Bronchial epithelial cell (primary cell): Measurements from ENCODE around the gene C13orf42. TPM values are rescaled to one million over a fixed set of nuclear protein-coding genes. Genes with fewer than 3 reads are reported as not detected.

Experiments used
- DNase-seq: peaks from one replicate; pipeline ENCODE4 v3.0.0-alpha.2; 2010; ENCODE audit warnings: low read depth
- FAIRE-seq: peaks from 2 replicates; lab custom pipeline; 2011; peaks lifted over from hg19 to GRCh38; lab: Jason Lieb, UNC
- H3K27me3 ChIP-seq: 2 replicates; pipeline ENCODE4 v1.5.1; 2011; ENCODE audit warnings: low read length; ENCODE audit not compliant: control insufficient read depth, insufficient read depth
- H3K36me3 ChIP-seq: 2 replicates; pipeline ENCODE4 v1.5.1; 2011; ENCODE audit warnings: low read length; ENCODE audit not compliant: control insufficient read depth, insufficient read depth
- H3K4me3 ChIP-seq: 2 replicates; pipeline ENCODE4 v1.5.1; 2011; ENCODE audit warnings: mild to moderate bottlenecking, low read depth, low read length, control low read depth
- total RNA-seq: library from RNA; depleted of rRNA; stranded (reverse); fragments of >200 nt; gene quantifications from 2 replicates; pipeline ENCODE4 v1.2.1, GENCODE V29; 2014
- TF ChIP-seq, protein P1 (sequence below): IDR thresholded peaks from 2 replicates; pipeline ENCODE4 v1.5.1; 2011; ENCODE audit warnings: mild to moderate bottlenecking, moderate library complexity, low read length, control low read depth, inconsistent platforms; ENCODE audit not compliant: insufficient read depth, severe bottlenecking

Gene C13orf42
- total RNA-seq, 1 donor from 2014 or later, result not detected

- no peak overlapping the region for H3K4me3 ChIP-seq
- TF ChIP-seq, protein P1, sequence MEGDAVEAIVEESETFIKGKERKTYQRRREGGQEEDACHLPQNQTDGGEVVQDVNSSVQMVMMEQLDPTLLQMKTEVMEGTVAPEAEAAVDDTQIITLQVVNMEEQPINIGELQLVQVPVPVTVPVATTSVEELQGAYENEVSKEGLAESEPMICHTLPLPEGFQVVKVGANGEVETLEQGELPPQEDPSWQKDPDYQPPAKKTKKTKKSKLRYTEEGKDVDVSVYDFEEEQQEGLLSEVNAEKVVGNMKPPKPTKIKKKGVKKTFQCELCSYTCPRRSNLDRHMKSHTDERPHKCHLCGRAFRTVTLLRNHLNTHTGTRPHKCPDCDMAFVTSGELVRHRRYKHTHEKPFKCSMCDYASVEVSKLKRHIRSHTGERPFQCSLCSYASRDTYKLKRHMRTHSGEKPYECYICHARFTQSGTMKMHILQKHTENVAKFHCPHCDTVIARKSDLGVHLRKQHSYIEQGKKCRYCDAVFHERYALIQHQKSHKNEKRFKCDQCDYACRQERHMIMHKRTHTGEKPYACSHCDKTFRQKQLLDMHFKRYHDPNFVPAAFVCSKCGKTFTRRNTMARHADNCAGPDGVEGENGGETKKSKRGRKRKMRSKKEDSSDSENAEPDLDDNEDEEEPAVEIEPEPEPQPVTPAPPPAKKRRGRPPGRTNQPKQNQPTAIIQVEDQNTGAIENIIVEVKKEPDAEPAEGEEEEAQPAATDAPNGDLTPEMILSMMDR, result no peak
- no peak for DNase-seq
- H3K36me3 ChIP-seq, result no peaks in the 10 kb centered on the region
- no peak for FAIRE-seq
- H3K27me3 ChIP-seq, result no peaks in the 10 kb centered on the region
Observed at GRCh38 chr13:51036418-51036817, 74.7 kb downstream of the C13orf42 start.

DNA sequence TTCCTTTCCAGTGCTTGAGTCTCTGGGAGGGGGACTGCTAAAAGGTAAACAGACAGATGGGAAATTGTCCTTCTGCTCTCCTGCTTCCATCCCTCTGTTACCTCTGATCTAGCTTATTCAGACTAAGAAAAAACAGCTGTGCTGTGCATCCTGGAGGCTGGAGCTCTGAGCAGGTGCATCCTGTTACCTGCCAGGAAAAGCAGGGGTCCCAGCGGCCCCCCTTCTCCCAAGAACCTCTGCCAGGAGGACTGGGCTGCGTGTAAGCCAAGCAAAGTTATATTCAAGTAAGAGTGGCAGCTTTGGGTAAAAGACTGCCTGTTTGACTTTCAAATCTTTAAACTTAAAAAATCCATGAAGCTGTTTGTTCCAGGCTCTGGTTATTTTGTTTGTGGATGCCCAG, 75.1 kb downstream of the C13orf42 start:
- FAIRE-seq (no peak), DNase-seq (no peak)
- Histone ChIP-seq H3K27me3 (no peaks in the 10 kb centered on the region), H3K4me3 (no peak overlapping the region), H3K36me3 (no peaks in the 10 kb centered on the region)
- TF ChIP-seq, protein P1, result no peak

GRCh38 chr13:51035469-51035868, 75.6 kb downstream of the C13orf42 start:
- DNase-seq (no peak), FAIRE-seq (no peak)
- Histone ChIP-seq H3K27me3 (no peaks in the 10 kb centered on the region), H3K4me3 (no peak overlapping the region), H3K36me3 (no peaks in the 10 kb centered on the region)
- TF ChIP-seq, protein P1, result no peak

GRCh38 chr13:51034906-51035305, 76.2 kb downstream of the C13orf42 start:
- FAIRE-seq (no peak), DNase-seq (peak; percentile 16)
- no peaks in the 10 kb centered on the region for H3K27me3 ChIP-seq
- no peak overlapping the region for H3K4me3 ChIP-seq
- no peaks in the 10 kb centered on the region for H3K36me3 ChIP-seq
- TF ChIP-seq, protein P1, result no peak

DNA sequence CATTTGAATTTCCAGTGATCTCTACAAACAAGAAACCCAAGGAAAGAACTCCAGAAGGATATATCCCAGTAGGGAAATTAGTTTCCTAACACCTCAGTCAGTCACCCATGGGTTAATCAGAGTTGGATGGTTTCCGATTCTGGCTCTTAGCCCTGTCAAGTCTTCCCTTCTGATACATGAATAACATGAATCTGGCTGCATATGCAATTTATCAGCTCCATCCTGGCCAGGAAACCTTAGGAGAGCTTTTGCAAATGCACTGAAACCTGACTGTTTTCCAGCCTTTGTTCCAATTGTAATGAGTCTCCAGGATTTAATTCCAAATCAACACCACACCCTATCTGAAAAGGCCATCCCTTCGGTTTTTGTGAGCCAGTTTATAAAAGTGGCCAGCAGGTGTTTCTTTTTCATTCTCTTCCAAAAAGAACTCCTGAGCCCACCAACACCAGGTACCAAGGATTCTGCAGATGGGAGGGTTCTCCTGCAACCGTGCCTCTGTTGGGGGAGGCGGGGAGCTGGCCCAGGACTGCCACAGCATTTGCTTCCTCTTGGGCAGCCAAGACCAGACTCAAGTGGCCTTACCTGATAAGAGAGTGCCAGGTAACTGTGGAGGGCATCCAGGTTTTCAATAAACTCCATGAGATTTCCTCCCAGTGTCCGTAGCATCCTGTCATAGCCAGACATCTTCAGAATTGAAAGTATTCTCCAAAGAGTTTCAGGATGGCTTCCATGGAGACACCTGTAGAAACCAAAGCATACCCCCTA, 77.5 kb downstream of the C13orf42 start:
- Histone ChIP-seq H3K27me3 (no peaks in the 10 kb centered on the region), H3K36me3 (no peaks in the 10 kb centered on the region), H3K4me3 (no peak overlapping the region)
- DNase-seq, result no peak
- TF ChIP-seq, protein P1, result no peak
- no peak for FAIRE-seq

DNA sequence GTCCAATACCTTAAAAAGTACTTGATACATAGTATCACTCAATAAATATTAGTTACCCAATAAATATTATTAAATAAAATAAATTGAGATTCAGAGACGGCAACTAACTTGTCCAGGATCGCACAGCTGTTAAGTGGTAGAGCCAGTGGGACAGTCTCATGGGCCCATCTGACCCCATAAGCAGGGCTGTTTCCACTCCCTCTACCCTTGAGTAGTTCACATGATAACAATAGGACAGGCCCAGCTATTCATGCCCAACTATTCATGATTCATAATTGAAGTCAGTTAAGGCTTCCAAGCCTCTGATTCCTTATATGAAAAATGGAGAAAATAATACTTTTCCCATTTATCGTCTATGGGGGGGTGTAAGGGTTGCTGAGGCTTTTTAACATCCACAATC, 78.2 kb downstream of the C13orf42 start:
- no peaks in the 10 kb centered on the region for H3K27me3 ChIP-seq
- DNase-seq, result no peak
- H3K4me3 ChIP-seq, result no peak overlapping the region
- TF ChIP-seq, protein P1, result no peak
- no peaks in the 10 kb centered on the region for H3K36me3 ChIP-seq
- FAIRE-seq, result no peak
